ENCODE data around the gene APEX2.

DNA sequence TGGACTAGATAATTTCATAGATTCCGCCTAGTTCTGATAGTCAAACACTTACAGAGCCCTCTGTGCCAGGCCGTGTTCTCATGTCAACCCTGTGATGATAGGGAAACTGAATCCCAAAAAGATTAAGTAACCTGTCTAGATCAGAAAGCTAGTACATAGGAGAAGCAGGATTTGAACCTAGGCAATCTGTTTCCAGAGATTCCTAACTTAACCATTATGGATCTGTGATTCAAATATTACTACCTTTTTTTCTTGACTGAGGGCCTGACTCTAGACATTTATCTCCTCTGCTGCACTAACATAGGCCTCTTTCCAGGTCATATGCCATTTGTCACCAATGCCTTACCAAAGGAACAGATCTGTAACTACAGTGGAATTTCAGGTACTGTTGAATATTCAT, 29.1 kb downstream of the APEX2 start:
- TF ChIP-seq FOXP2 (optimal IDR thresholded peaks at IDR 0.05; ENCODE audit: borderline replicate concordance, extremely low read depth, extremely low read length, insufficient read depth) (no peak), POLR2AphosphoS5 (IDR thresholded peaks at IDR 0.05; ENCODE audit: low read depth, low read length) (no peak)

Data from PFSK-1 (cell line).